GM10266 (cell line): ENCODE measurements around the gene STK4.

Experiments
- DNase-seq: peaks from one replicate; pipeline ENCODE4 v3.0.0; 2012; ENCODE audit errors: extremely low spot score
- CTCF ChIP-seq: IDR thresholded peaks from 2 replicates; pipeline ENCODE4 v1.5.1; 2012; ENCODE audit warnings: mild to moderate bottlenecking, low read depth; ENCODE audit not compliant: control insufficient read depth, insufficient read depth; ENCODE audit errors: missing control alignments

Gene STK4

DNA sequence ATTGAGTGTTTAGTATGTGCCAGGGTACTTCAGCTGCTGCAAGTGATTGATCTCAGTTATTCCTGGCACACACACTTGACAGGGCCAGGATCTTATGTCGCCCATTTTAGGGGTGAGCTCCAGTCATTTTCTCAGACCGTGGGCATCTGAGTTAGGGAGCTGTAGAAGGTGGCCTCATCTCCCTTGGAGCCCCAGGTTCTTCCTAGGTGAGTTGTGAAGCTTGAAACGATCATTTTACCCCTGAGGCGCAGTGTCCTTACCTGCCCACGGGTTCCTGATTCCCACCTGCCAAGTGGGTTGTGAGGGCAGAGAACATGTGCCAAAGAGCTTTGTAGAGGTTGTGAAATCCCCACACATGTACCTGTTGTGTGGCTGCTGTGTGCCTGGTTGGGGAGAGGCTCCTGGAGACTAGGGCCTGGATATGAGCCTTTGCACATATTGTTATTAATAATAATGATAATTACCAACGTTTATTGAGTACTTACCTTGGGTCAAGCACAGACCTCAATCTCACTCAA lies 135.1 kb downstream of the STK4 start:
- TF ChIP-seq CTCF, result no peak

GRCh38 chr20:45103072-45103471 lies 136.8 kb downstream of the STK4 start:
- no peak for DNase-seq
- TF ChIP-seq CTCF, result no peak

More for the DNA sequence above, 135.1 kb downstream of the STK4 start:
- DNase-seq, result no peak

GRCh38 chr20:45104786-45105185 lies 138.5 kb downstream of the STK4 start:
- TF ChIP-seq CTCF, result no peak
- DNase-seq, result no peak

DNA sequence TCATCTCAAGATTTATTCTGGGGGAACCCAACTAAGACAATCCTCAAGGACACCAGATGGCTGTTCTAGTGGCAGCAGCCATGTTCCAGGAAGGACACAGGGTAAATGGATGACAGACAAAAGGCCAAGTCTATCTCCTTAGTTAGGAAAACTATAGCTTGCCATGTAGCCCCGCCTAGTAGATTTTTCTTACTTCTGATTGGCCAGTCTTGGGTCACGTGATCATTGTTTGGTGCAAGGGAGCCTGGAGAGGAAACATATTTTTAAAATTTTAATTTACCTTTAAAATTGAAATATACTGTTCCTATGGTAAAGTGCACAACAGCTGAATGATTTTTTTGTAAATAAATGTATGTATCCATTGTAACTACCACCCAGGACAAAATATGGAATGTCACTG lies 139.0 kb downstream of the STK4 start:
- no peak for DNase-seq
- no peak for TF ChIP-seq CTCF

DNA sequence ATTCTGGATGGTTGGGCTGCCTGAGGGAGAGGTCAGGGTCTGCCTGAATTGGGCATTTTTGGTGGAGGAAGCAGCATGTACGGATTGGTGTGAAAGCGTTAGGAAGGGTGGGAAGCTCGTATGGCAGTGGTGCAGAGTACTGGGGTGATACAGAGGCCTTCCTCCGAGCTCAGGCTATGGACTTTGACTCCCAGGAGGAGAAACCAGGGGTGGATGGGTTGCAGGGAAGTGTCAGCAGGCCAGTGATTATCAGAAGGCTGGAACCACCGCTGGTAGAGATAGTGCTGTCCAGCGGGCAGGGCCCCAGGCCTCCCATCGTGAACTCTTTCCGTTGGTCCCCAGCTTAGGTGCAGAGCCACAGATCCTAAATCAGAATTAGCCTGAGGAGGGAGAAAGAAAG lies 143.3 kb downstream of the STK4 start:
- TF ChIP-seq CTCF, result no peak
- DNase-seq, result peak; percentile 4

DNA sequence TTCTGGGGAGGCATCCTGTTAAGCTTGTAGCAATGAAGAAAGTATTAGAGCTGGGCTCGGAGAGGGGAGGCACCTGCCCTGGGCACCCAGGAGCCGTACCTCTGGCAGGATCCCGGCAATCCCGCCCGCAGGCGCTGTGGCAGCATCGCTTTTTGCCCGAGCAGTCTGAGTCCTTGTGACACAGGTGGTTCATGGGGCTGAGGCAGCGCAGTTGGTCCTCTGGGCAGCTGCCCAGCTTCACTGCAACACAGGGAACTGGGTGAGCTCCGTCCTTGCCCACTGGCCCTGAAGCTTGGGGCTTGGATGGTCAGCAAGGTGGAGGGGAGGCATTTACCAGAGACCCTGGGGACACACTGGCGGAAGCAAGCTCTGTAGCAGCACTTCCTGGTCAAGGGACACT lies 144.0 kb downstream of the STK4 start:
- peak; percentile 2 for DNase-seq
- no peak for TF ChIP-seq CTCF

DNA sequence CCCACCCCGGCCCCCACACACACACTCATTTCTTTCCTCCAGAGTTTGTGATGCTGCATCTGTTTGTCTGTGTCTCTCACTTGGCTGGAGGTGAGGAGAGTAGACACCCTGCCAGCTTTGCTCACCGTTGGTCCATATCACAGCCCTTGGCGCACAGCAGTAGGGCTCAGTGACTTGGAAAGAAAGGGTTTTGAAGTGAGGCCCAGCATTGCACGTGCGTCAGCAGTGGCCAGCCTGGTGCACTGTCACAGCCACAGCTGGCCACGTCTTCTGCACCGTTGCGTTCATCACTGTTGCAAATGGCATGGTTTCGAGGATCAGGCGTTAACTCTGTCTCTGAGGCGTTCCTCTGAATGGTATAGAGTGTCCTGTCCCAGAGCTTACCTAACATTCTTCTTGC lies 145.0 kb downstream of the STK4 start:
- DNase-seq, result no peak

More for the DNA sequence above, 145.0 kb downstream of the STK4 start:
- no peak for TF ChIP-seq CTCF
